Kidney (tissue), 14 donors: ENCODE data around the gene KCNQ1. TPM values are rescaled to one million over a fixed set of nuclear protein-coding genes. Genes with fewer than 3 reads are reported as not detected.
A peak's percentile ranks its signal among the peaks of the same experiment; 100 is the strongest.

Experiments
- DNase-seq, 5 donors: peaks; one replicate each; pipeline ENCODE4 v3.0.0-alpha.2; 2013 to 2020
- FAIRE-seq: peaks from 2 replicates; lab custom pipeline; 2012; peaks lifted over from hg19 to GRCh38; lab: Jason Lieb, UNC
- H3K27ac ChIP-seq, 2 donors: one replicate each; pipeline ENCODE4 v1.7.0; 2013; ENCODE audit warnings: low read depth in 2 of 2, low read length in 2 of 2, inconsistent platforms in 1 of 2
- H3K27me3 ChIP-seq: one replicate; pipeline ENCODE4 v1.7.1; 2013; ENCODE audit warnings: low read length, inconsistent platforms; ENCODE audit not compliant: control insufficient read depth, insufficient read depth
- H3K36me3 ChIP-seq, 3 donors: one replicate each; pipeline versions ENCODE4 v1.7.0 to v1.7.1; 2013; ENCODE audit warnings: low read length in 3 of 3, control low read depth in 1 of 3, inconsistent platforms in 1 of 3; ENCODE audit not compliant: insufficient read depth in 3 of 3, control insufficient read depth in 2 of 3
- H3K4me1 ChIP-seq, 3 donors: one replicate each; pipeline versions ENCODE4 v1.7.0 to v1.7.1; 2013; ENCODE audit warnings: low read length in 3 of 3, inconsistent platforms in 1 of 3, low read depth in 1 of 3; ENCODE audit not compliant: control insufficient read depth in 2 of 3, insufficient read depth in 2 of 3
- H3K4me3 ChIP-seq, 3 donors: one replicate each; pipeline versions ENCODE4 v1.7.0 to v1.8.1; 2013; ENCODE audit warnings: low read length in 3 of 3, control low read depth in 1 of 3, inconsistent platforms in 1 of 3
- H3K9ac ChIP-seq, 3 donors: one replicate each; pipeline versions ENCODE4 v1.7.0 to v1.7.1; 2013; ENCODE audit warnings: low read length in 3 of 3, control low read depth in 1 of 3, inconsistent platforms in 1 of 3
- H3K9me3 ChIP-seq, 3 donors: one replicate each; pipeline versions ENCODE4 v1.7.0 to v1.7.1; 2013; ENCODE audit warnings: low read length in 3 of 3, control low read depth in 1 of 3, inconsistent platforms in 1 of 3; ENCODE audit not compliant: control insufficient read depth in 2 of 3, insufficient read depth in 1 of 3
- CTCF ChIP-seq: IDR thresholded peaks from 3 replicates; pipeline ENCODE4 v1.5.1; 2012; ENCODE audit warnings: mild to moderate bottlenecking, moderate library complexity, borderline replicate concordance; ENCODE audit not compliant: insufficient read depth; ENCODE audit errors: extremely low read depth
- intact Hi-C: fragments of 100-400 bp; cut with DNase I; formaldehyde crosslinking; loops from one replicate; pipeline ENCODE4 v1.11.1; 2022
- polyA plus RNA-seq: library from polyadenylated mRNA; stranded (reverse); fragments of 350-450 nt; fragmentation: Illumina TruSeq; extraction: RNeasy Lipid Tissue Mini Kit (QIAGEN cat#74804); gene quantifications from one replicate; pipeline ENCODE4 v1.2.3, GENCODE V29; 2014; ENCODE audit warnings: low read depth, low replicate concordance; ENCODE audit not compliant: insufficient read depth
- total RNA-seq: library from RNA; stranded (reverse); fragmentation: NEBNext Ultra II Directional; extraction: Animal tissue kit (Norgen Biotek cat#: 25700); gene quantifications from one replicate; pipeline ENCODE4 v1.2.1, GENCODE V29; 2021
- donor health status: control.
- donor health status: control.
- donor health status: control.
- donor health status: control.
- donor health status: control.
- donor health status: DM: yes; HTN: yes; CAD: no.
- donor health status: Normal renal cell carcinoma (clear cell type).

The KCNQ1 gene
- total and polyA plus RNA-seq, 2 donors from 2014 or later = 45.5 to 49.4 TPM

- H3K4me3 ChIP-seq = no peak overlapping the region
- H3K4me1 ChIP-seq = peaks cover 0 to 21% (median 0%) of the 10 kb centered on the region in 3 donors
- FAIRE-seq = no peak
- peak in 3 of 5 donors; percentile 7 to 67 (median 30) for DNase-seq
- TF ChIP-seq CTCF = no peak
- intact Hi-C loops = no loop called here
- no peak overlapping the region for H3K27ac ChIP-seq
- H3K9ac ChIP-seq = no peak overlapping the region
- no peaks in the 10 kb centered on the region for H3K36me3 ChIP-seq
- no peaks in the 10 kb centered on the region for H3K27me3 ChIP-seq
- no peaks in the 10 kb centered on the region for H3K9me3 ChIP-seq
Observed at GRCh38 chr11:2523821-2524391, 79.1 kb downstream of the KCNQ1 start.

GRCh38 chr11:2524446-2525165, 79.8 kb downstream of the KCNQ1 start:
- H3K9ac ChIP-seq = no peak overlapping the region
- H3K27ac ChIP-seq = no peak overlapping the region
- peak in 2 of 5 donors; percentile 8 to 68 for DNase-seq
- no peak for FAIRE-seq
- TF ChIP-seq CTCF = no peak
- intact Hi-C loops = no loop called here
- H3K36me3 ChIP-seq = no peaks in the 10 kb centered on the region
- peaks cover 0 to 21% (median 0%) of the 10 kb centered on the region in 3 donors for H3K4me1 ChIP-seq
- H3K4me3 ChIP-seq = no peak overlapping the region
- no peaks in the 10 kb centered on the region for H3K9me3 ChIP-seq
- no peaks in the 10 kb centered on the region for H3K27me3 ChIP-seq

- DNase-seq (peak in 3 of 5 donors; percentile 26 to 51 (median 42)), FAIRE-seq (no peak)
- no peaks in the 10 kb centered on the region for H3K27me3 ChIP-seq
- no peaks in the 10 kb centered on the region for H3K36me3 ChIP-seq
- peak overlapping the region in 1 of 3 donors; percentile 34 for H3K9ac ChIP-seq
- intact Hi-C loops = no loop called here
- H3K9me3 ChIP-seq = no peaks in the 10 kb centered on the region
- no peak overlapping the region for H3K27ac ChIP-seq
- H3K4me1 ChIP-seq = peaks cover 0 to 21% (median 0%) of the 10 kb centered on the region in 3 donors
- H3K4me3 ChIP-seq = no peak overlapping the region
- no peak for TF ChIP-seq CTCF
Observed at GRCh38 chr11:2525166-2525861, 80.5 kb downstream of the KCNQ1 start.
